22Rv1 (cell line): Measurements from ENCODE around the gene SLC1A3.

Experiments
- H3K27ac ChIP-seq: fragments of 450-650 bp; 2 replicates; pipeline ENCODE4 v1.5.1; 2017
- ZFX ChIP-seq: fragments of 450-650 bp; IDR thresholded peaks from 2 replicates; pipeline ENCODE4 v1.6.1; 2017; ENCODE audit warnings: antibody characterized with exemption, borderline replicate concordance
- TF ChIP-seq, protein P1 (sequence below): fragments of 450-650 bp; IDR thresholded peaks from 2 replicates; pipeline ENCODE4 v1.5.1; 2017; ENCODE audit warnings: mild to moderate bottlenecking

The SLC1A3 gene

DNA sequence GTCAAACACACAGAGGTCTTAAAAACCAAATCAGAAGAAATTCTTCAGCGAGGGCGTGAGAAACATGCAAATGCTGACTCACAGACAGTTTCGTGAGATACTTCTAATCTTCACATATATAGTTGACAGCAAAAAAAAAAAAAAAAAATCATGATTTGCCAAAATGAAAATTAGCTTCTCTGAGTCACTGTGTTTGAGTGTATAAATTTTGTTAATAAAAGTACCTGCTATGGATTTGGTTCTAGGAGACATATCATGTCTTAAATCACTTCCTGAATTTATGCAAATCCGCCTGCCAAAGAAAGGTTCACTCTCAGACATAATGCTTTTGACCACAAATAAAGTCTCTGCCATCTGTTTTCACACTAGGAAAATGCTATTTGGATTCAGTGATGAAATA lies 114.3 kb downstream of the SLC1A3 start:
- H3K27ac ChIP-seq, result no peak overlapping the region

DNA sequence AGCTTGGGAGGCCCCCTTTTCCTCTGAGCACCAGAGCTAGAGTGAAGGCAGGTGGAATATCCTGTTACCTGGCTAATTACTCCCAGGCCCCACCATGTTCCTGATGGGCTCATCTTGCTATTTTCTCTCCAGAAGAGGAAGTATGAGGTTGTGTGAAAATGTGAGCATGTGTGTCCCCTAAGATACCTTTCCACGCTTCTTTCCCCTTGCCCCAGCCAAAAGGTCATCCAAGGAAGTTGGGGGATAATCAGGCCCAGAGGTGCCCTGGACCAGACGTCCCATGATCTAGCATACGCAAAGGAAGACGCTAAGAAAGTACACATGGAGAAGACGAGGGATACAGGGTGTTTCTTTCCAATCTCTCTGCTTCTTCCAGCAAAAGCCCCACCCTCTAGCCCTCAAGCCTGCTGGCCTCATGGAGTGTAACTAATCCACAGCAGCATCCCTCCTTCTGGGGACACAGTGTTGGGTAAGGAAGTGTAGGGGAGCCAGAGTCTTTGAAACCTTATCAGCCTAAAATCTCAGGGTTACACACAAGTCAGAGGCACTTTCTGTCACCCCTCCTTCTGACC lies 115.3 kb downstream of the SLC1A3 start:
- H3K27ac ChIP-seq, result no peak overlapping the region
- TF ChIP-seq, protein P1, sequence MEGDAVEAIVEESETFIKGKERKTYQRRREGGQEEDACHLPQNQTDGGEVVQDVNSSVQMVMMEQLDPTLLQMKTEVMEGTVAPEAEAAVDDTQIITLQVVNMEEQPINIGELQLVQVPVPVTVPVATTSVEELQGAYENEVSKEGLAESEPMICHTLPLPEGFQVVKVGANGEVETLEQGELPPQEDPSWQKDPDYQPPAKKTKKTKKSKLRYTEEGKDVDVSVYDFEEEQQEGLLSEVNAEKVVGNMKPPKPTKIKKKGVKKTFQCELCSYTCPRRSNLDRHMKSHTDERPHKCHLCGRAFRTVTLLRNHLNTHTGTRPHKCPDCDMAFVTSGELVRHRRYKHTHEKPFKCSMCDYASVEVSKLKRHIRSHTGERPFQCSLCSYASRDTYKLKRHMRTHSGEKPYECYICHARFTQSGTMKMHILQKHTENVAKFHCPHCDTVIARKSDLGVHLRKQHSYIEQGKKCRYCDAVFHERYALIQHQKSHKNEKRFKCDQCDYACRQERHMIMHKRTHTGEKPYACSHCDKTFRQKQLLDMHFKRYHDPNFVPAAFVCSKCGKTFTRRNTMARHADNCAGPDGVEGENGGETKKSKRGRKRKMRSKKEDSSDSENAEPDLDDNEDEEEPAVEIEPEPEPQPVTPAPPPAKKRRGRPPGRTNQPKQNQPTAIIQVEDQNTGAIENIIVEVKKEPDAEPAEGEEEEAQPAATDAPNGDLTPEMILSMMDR, result no peak
- no peak for TF ChIP-seq ZFX

More for the DNA sequence above, 114.3 kb downstream of the SLC1A3 start:
- no peak for TF ChIP-seq ZFX
- TF ChIP-seq, protein P1, result no peak

DNA sequence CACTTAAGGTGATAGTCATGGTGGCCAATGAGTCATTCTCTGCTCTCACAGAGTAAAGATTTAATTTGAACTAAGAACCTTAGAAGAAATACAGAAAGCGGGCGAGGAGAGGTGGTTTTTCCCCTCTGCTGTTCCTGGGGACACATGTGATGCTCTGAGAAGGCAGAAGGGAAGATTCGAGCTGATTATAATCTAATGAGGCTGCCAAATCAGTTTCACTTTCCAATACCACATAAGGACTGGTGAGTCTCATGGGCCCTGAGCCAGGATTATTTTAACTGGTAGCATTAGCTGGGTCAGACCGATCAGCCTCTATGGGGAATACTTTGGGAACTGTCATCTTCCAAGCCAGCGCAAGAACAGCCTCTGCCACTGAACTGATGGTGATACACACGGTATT lies 116.5 kb downstream of the SLC1A3 start:
- H3K27ac ChIP-seq, result no peak overlapping the region

DNA sequence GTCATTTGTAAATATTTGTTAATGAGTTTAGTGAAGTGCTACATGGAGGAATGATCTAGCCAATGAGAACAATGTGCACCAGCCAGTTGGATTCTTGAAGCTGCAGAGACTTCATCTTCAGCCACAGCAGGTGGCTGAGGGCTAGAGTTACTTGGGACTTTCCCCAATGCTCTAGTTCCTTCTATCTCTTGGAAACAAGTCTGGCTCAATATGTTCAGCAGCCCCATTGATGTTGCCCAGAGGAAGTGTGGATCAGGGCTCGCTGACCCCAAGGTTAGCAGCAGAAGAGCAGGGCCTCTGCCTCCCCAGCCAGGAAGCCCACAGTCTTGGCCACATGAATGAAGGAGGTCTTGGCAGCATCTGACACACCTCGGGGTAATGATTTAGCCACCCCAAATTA lies 117.5 kb downstream of the SLC1A3 start:
- TF ChIP-seq ZFX, result no peak
- TF ChIP-seq, protein P1, result no peak
- no peak overlapping the region for H3K27ac ChIP-seq

More for the DNA sequence above, 116.5 kb downstream of the SLC1A3 start:
- TF ChIP-seq, protein P1, result no peak
- TF ChIP-seq ZFX, result no peak

DNA sequence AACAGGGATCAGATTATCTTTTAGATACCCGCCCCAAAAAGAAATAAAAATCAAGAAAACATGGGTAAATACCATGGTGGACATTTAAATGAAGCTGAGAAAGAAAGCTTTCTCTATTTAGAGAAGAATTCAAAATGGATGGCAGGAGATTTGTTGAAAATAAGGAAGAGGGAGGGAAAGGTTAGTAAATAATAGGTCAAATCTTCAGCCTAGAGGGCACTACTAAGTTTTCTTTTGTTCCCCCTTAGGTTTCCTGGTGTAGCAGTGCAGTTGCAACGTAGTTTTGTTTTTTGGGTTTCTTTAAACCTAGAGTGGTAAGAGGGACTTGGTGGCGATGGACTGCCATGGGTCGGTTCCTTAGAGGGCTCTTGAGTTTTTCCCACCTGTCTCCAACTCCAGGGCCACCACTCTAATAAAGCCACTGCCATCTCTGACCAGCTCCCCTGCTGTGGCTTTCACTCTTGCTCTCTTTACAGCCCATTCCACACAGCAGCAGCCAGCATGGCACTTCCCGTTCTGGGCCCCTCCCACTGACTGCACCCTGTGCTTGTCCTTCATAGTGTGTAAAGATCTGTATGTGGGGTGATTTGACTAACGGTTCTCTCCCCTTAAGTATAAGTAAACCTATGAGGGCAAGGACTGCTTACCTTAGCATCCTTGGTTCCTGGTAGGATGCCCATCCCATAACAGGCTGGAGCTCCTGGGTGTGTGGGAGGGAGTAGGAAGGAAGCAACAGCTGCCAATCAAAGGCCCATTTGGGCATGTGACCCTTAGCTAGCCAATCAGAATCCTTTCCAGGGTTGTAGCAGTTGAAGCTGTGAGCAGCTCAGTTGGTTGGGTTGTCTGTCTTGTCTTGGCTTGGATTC lies 118.3 kb downstream of the SLC1A3 start:
- TF ChIP-seq, protein P1, result no peak
- TF ChIP-seq ZFX, result no peak
- H3K27ac ChIP-seq, result no peak overlapping the region

DNA sequence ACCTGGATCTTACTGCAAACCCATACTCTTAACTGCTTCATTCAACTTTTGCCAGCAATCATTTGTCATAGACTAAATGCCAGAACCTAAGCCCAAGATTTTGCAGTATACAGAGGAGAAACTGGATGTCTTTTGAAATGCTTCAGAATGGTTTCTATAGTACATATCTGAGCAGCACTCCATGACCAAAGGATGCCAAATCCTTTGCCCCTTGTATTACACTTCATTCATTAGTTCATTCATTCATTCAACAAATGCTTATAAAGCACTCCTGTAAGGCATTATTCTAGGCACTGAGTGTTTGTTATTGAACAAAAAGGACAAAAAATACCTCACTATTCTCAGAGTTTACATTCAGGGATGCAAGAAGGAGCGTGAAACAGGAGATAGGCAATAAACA lies 119.9 kb downstream of the SLC1A3 start:
- no peak overlapping the region for H3K27ac ChIP-seq
- no peak for TF ChIP-seq ZFX
- TF ChIP-seq, protein P1, result no peak

DNA sequence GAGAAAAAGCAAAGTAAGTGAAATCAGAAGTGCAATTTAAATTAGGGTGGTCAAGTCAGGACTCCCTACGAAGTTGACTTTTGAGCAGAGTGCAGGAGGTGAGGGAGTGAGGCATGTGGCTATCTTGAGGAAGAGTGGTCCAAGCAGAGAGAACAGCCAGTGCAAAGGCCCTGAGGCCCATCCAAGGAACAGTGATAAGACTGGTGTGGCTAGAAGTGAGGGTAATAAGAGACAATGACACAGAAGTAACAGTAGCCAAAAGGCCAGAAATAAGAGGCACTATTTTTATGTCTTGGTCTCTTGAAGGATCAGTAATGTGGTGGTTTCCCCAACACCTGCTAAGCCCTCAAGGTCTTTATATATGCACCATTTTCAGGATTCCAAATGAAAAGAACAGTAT lies 120.4 kb downstream of the SLC1A3 start:
- no peak overlapping the region for H3K27ac ChIP-seq
- TF ChIP-seq ZFX, result no peak
- TF ChIP-seq, protein P1, result no peak
